Body of pancreas (tissue), 4 donors: ENCODE results near the gene CAP1. TPM values are rescaled to one million over a fixed set of nuclear protein-coding genes. Genes with fewer than 3 reads are reported as not detected.

Source experiments
- ATAC-seq: fragments of 150-250 bp; one replicate; pipeline ENCODE4 v1.9.1; 2016
- DNase-seq, 4 donors: peaks; one replicate each; pipeline ENCODE4 v3.0.0-alpha.2; 2019
- H3K27ac ChIP-seq, 4 donors: fragments of 200-600 bp; sonication (generic); 1 replicate in 3 of 4; 2 replicates in 1 of 4; pipeline versions ENCODE4 v1.5.1 to v1.6.1; 2016 to 2019; ENCODE audit warnings: mild to moderate bottlenecking in 1 of 4, mixed read lengths in 1 of 4, moderate library complexity in 1 of 4
- H3K27me3 ChIP-seq, 2 donors: fragments of 200-600 bp; sonication (generic); one replicate each; pipeline ENCODE4 v1.6.0; 2016; ENCODE audit warnings: mild to moderate bottlenecking in 1 of 2
- H3K36me3 ChIP-seq, 2 donors: fragments of 200-600 bp; sonication (generic); replicated peaks in 1 of 2; 2 replicates each; pipeline ENCODE4 v1.5.1; 2016; ENCODE audit warnings: low read depth in 2 of 2; ENCODE audit not compliant: insufficient read depth in 1 of 2
- H3K4me1 ChIP-seq: fragments of 200-600 bp; sonication (generic); one replicate; pipeline ENCODE4 v1.6.0; 2016
- H3K4me3 ChIP-seq, 2 donors: fragments of 200-600 bp; sonication (generic); 1 replicate in 1 of 2; 2 replicates in 1 of 2; pipeline ENCODE4 v1.5.1; 2016 to 2019
- H3K9me3 ChIP-seq, 3 donors: fragments of 200-600 bp; sonication (generic); 1 replicate in 2 of 3; 2 replicates in 1 of 3; pipeline ENCODE4 v1.5.1; 2016
- POLR2A ChIP-seq, 3 donors: fragments of 450-650 bp; IDR thresholded peaks; one replicate each; pipeline ENCODE4 v1.6.1; 2016; ENCODE audit warnings: antibody characterized with exemption in 3 of 3, mild to moderate bottlenecking in 2 of 3
- WGBS, 2 donors: methylation state at CpG; one replicate each; pipeline ENCODE4 v1.1.5; 2017; 5-methylcytosine and 5-hydroxymethylcytosine counted together
- intact Hi-C: fragments of 100-400 bp; cut with DNase I; formaldehyde crosslinking; loops from one replicate; pipeline ENCODE4 v1.15.1; 2023
- total RNA-seq, 2 donors: library from RNA; depleted of rRNA; stranded (reverse); fragments of >200 nt; gene quantifications; one replicate each; pipeline ENCODE4 v1.1.0, GENCODE V29; 2016
- TF ChIP-seq, protein P1 (sequence below), 7 experiments: fragments of 450-650 bp in 4 of 7; fragments of 200-600 bp in 3 of 7; sonication (generic) in 3 of 7; IDR thresholded peaks; one replicate each; pipeline ENCODE4 v1.5.1; 2016 to 2019; ENCODE audit warnings: antibody characterized with exemption in 7 of 7

CAP1 gene
- 10 to 100 TPM; 60.7 to 66.3 TPM for total RNA-seq

DNA sequence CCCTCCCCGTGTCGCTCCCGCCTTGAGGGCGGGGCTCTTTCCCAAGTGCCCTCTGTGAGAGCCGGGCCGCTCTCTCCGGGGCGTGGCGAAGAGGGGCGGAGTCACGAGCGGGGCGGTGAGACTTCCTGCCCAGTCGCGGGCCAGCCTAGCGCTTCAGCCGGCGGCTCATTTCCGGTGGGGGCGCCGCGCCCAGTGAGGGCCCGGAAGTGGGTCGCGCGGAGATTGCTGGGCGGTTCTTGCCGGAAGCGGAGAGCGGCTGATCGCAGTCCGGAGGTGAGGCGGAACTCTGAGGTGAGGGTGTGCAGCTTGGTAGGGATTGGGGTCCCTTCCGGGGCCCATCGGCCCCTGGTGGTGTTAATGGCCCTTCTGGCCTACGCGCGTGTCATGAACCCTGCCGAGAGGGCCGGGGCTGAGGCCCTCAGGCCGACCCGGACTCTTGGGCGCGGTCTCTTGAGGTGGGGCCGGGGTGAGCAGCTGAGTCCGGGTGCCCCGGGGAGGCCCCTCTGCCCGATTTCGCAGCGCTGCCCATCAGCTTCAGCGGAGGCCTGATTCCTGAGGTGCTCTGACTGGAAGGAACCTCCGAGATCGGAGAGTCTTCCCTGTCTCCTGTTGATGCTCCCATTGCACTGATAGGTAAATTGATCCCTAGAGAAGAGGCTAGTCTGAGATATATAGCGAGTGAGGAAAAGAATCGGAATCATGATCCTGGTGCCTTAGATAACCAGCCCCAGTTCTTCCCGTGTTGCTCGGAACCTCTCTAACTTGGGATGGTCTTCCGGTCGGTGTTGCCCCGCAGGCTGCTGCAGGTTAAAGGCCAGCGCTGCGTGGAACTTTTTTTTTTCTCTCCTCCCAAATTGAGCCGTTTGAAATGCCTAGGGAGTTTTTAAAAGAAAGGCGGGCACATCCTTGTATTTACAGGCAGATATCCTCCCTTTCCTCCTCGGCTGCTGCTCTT is at the start of gene CAP1:
CAP1 (plus strand) TSS at position 219 of the 955 bp plus-strand sequence. CDS start 18,618 bp downstream, outside the sequence.
- 1% methylated on average over 12 to 65 of the region's 65 CpGs for WGBS, 2 donors
- Histone ChIP-seq H3K27me3 (no peaks in the 10 kb centered on the region), H3K9me3 (no peaks in the 10 kb centered on the region), H3K4me3 (peak within 1 kb of the TSS; percentile 88 to 98), H3K27ac (peak within 1 kb of the TSS; percentile 96 to 98 (median 98)), H3K4me1 (peaks cover 47% of the 10 kb centered on the region), H3K36me3 (no peaks in the 10 kb centered on the region)
- peak; percentile 99 to 100 (median 100) for DNase-seq
- peak; percentile 95 for ATAC-seq
- TF ChIP-seq, protein P1, sequence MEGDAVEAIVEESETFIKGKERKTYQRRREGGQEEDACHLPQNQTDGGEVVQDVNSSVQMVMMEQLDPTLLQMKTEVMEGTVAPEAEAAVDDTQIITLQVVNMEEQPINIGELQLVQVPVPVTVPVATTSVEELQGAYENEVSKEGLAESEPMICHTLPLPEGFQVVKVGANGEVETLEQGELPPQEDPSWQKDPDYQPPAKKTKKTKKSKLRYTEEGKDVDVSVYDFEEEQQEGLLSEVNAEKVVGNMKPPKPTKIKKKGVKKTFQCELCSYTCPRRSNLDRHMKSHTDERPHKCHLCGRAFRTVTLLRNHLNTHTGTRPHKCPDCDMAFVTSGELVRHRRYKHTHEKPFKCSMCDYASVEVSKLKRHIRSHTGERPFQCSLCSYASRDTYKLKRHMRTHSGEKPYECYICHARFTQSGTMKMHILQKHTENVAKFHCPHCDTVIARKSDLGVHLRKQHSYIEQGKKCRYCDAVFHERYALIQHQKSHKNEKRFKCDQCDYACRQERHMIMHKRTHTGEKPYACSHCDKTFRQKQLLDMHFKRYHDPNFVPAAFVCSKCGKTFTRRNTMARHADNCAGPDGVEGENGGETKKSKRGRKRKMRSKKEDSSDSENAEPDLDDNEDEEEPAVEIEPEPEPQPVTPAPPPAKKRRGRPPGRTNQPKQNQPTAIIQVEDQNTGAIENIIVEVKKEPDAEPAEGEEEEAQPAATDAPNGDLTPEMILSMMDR (IDR thresholded peaks at IDR 0.05) = peak in 1 of 7 experiments; percentile 4
- TF ChIP-seq POLR2A (IDR thresholded peaks at IDR 0.05) = peak in 1 of 3 donors; percentile 4
- intact Hi-C loops = no loop called here

GRCh38 chr1:39992234-39992633 is 48.3 kb upstream of the CAP1 start:
- no peaks in the 10 kb centered on the region for H3K9me3 ChIP-seq
- H3K27me3 ChIP-seq = no peaks in the 10 kb centered on the region
- WGBS, 2 donors = 49 to 61% methylated on average over 2 of the region's 2 CpGs
- TF ChIP-seq, protein P1 (IDR thresholded peaks at IDR 0.05) = no peak
- TF ChIP-seq POLR2A (IDR thresholded peaks at IDR 0.05) = no peak
- no peak overlapping the region for H3K27ac ChIP-seq
- H3K36me3 ChIP-seq = no peaks in the 10 kb centered on the region
- H3K4me1 ChIP-seq = peaks cover 8% of the 10 kb centered on the region
- intact Hi-C loops = no loop called here
- no peak overlapping the region for H3K4me3 ChIP-seq
- ATAC-seq (no peak), DNase-seq (no peak)

DNA sequence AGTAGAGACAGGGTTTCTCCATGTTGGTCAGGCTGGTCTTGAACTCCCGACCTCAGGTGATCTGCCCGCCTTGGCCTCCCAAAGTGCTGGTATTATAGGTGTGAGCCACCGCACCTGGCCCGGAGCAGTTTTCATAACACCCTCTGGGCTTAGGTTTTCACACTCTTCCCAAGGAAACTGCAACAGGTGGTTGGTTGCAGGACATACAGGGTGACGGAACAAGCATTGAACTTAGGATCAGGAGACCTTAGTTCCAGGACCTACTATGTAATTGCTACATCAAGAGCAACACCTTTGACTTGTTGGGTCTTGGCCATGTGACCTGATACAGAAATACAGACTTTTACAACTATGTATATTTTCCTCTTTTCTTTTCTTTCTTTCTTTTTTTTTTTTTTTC is 47.6 kb upstream of the CAP1 start:
- Histone ChIP-seq H3K4me1 (peaks cover 8% of the 10 kb centered on the region), H3K4me3 (no peak overlapping the region), H3K9me3 (no peaks in the 10 kb centered on the region), H3K36me3 (no peaks in the 10 kb centered on the region), H3K27ac (no peak overlapping the region), H3K27me3 (no peaks in the 10 kb centered on the region)
- ATAC-seq (no peak), DNase-seq (no peak)
- no peak for TF ChIP-seq POLR2A (IDR thresholded peaks at IDR 0.05)
- TF ChIP-seq, protein P1 (IDR thresholded peaks at IDR 0.05) = no peak
- WGBS, 2 donors = 74 to 82% methylated on average over 3 to 5 of the region's 5 CpGs
- intact Hi-C loops = no loop called here

DNA sequence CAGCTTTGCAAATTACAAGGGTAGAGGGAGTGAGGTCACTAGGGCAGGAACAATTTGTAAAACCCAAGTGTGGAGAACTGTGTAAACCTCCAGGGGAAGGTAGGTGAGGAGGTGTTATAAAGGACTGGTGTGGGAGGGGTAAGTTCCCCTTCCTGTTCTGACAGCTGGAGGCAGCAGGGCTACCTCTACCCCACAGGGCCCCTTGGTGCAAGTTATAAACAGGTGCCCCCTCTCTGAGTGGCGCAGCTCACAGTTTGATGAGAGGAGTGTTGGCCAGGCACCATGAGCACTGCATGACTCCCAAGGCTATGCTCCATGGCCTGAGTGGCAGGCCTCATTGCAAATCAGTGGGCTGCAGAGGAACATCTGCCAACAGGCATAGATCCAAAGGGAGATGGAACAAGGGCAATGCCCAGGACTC is 44.5 kb upstream of the CAP1 start:
- Histone ChIP-seq H3K4me3 (no peak overlapping the region), H3K36me3 (no peaks in the 10 kb centered on the region), H3K27ac (no peak overlapping the region), H3K9me3 (no peaks in the 10 kb centered on the region), H3K27me3 (no peaks in the 10 kb centered on the region), H3K4me1 (no peaks in the 10 kb centered on the region)
- intact Hi-C loops = no loop called here
- WGBS, 2 donors = 71 to 89% methylated on average over 1 of the region's 1 CpG
- DNase-seq = no peak
- ATAC-seq = no peak
- TF ChIP-seq POLR2A (IDR thresholded peaks at IDR 0.05) = no peak
- TF ChIP-seq, protein P1 (IDR thresholded peaks at IDR 0.05) = no peak
